Stimulated activated CD8-positive, alpha-beta memory T cell treated with anti-CD3 and anti-CD28 coated beads, Interleukin-4, amount 100 ng/mL, for 4 hours (primary cell): ENCODE results near the gene BRWD1.
"Not testable (repeated sequence)": the region's sequence is repeated elsewhere in the genome, so short reads cannot be mapped to it uniquely, and the experiment has no call there.

Experiments used
- DNase-seq, 2 donors: peaks; one replicate each; pipeline ENCODE4 v3.0.0-alpha.2; 2020; ENCODE audit warnings: low read depth in 2 of 2, low spot score in 1 of 2

The BRWD1 gene

DNA sequence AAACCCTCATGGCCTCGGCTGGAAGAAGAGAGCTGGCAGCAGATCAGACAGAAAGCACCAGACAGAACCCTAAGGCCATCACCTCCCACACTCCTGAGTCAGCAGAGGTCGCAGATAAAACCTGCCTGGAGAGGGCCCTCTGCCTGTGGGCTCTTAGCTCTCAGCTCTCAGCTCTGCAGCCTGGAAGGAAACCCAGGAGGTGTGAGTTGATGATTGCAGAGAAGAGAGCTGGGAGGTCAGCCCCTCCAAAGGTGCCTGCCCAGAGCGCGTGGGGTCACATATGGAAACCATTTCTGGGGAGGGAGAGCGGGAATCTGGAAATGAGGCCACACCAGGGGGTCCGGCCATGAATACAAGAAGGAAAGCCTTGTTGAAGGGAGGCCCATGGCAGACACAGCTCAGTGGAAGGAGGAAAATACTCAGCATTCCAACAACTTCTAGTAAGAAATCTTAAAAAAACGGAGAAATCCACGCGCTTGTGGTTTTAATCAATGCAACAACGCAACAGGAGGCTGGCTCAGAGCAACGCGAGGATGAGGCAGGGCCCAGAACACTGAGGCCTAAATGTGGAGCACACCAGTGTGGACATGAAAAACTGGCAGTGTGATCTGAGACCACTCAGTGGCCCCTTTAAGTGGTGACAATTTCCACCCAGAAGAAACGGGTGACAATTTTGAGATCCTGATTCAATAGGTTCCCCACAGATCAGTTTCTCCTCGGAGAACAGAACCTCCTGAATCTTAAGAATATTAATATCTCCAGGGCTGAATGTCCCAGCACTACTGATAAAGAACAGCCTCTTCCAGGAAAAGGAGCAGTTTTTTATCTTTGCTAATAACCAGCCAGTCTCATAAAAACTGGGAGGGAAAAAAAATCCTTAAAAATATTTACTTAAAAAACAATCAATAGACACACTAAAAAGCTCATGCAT is 175.9 kb downstream of the BRWD1 start:
- no peak for DNase-seq

DNA sequence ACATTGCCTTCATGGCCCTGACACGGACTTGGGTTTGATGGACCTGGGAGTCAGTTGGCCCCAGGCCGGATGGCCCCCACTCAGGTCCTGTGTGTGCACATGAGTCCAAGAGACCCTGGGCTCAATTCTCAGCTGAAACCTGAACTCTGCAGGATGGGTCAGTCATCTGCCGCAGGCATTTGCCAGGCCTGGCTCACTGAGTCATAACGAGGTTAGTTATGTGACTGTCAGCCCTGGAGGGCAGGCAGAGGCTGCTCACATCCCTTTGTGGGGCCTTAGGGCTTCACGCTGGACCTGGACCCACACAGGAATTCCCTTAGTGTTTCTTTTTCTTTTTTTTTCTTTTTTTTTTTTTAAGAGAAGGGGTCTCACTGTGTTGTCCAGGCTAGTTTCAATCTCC is 176.7 kb downstream of the BRWD1 start:
- DNase-seq, result no peak

DNA sequence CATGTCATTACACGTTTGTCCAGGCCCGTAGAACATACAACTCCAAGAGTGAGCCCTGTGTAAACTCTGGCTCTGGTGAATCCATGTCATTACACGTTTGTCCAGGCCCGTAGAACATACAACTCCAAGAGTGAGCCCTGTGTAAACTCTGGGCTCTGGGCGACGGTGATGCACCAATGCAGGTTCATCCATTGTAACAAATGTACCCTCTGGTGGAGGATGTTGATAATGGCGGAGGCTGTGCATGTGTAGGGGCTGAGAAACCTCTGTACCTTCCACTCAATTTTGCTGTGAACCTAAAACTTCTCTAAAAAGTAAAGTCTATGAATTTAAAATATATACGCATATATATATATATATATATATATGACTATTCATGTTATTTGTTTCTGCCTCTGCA is 177.3 kb downstream of the BRWD1 start:
- not testable (repeated sequence) for DNase-seq

DNA sequence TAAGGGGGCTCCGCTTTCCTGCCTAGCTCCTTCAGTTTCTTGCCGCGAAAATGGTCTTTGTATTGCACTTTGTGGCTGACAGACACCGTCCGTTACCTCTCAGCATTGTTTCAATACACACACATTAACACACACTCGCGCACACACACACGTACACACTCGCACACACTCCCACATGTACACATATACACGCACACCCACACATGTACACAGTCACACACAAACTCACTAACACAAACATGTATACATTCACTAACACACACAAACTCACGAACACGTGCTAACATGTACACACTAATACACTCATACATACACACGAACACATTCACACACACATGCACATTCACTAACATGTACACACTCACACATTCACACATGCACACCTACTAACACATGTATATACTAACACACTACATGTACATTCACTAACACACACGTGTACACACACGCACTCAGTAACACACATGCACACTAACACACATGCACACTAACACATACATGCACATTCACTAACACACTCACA is 179.1 kb downstream of the BRWD1 start:
- DNase-seq, result no peak
